A549 (cell line): ENCODE data around the gene LRRC8E.

Experiments
- CEBPB ChIP-seq, 2 experiments: fragments of >200 bp in 1 of 2; sonication (Bioruptor Twin) in 1 of 2; formaldehyde crosslinking in 1 of 2; IDR thresholded peaks; 2 replicates each; pipeline ENCODE4 v1.6.1; 2012 to 2016
- EP300 ChIP-seq, 2 experiments: fragments of >200 bp; sonication (Bioruptor Twin); formaldehyde crosslinking; IDR thresholded peaks; 2 replicates in 1 of 2; 3 replicates in 1 of 2; pipeline ENCODE4 v1.6.1; 2016 to 2017
- FOSL2 ChIP-seq, 2 experiments: fragments of 450-650 bp in 1 of 2; fragments of >200 bp in 1 of 2; sonication (Bioruptor Twin) in 1 of 2; formaldehyde crosslinking; IDR thresholded peaks; 2 replicates each; pipeline versions ENCODE4 v1.5.0 to v1.6.1; 2016 to 2020; ENCODE audit warnings: mild to moderate bottlenecking in 1 of 2, moderate library complexity in 1 of 2
- JUN ChIP-seq, 2 experiments: fragments of >200 bp; sonication (Bioruptor Twin); formaldehyde crosslinking; IDR thresholded peaks; 2 replicates in 1 of 2; 3 replicates in 1 of 2; pipeline ENCODE4 v1.6.1; 2016 to 2017
- KDM5A ChIP-seq: fragments of 200-600 bp; sonication (generic); IDR thresholded peaks from 2 replicates; pipeline ENCODE4 v1.6.1; 2016; ENCODE audit warnings: antibody characterized with exemption, mild to moderate bottlenecking
- MAFK ChIP-seq: fragments of 450-650 bp; IDR thresholded peaks from 2 replicates; pipeline ENCODE4 v1.6.1; 2014; ENCODE audit not compliant: partially characterized antibody
- MYC ChIP-seq: IDR thresholded peaks from 2 replicates; pipeline ENCODE4 v1.6.1; 2012; ENCODE audit warnings: mild to moderate bottlenecking, inconsistent platforms, low read length, improper control_type of control experiment, borderline replicate concordance
- NFE2L2 ChIP-seq: fragments of 150-350 bp; conservative IDR thresholded peaks from 2 replicates; pipeline ENCODE4 v1.6.1; 2014; ENCODE audit warnings: low read length
- PBX3 ChIP-seq: IDR thresholded peaks from 2 replicates; pipeline ENCODE4 v1.6.1; 2012
- POLR2A ChIP-seq: IDR thresholded peaks from 2 replicates; pipeline ENCODE4 v1.6.1; 2012; ENCODE audit warnings: mild to moderate bottlenecking, low read length
- TF ChIP-seq, protein P1 (sequence below): fragments of >200 bp; sonication (Bioruptor Twin); formaldehyde crosslinking; IDR thresholded peaks from 3 replicates; pipeline ENCODE4 v1.5.1; 2016
- TF ChIP-seq, protein P2 (sequence below): IDR thresholded peaks from 2 replicates; pipeline ENCODE4 v1.6.1; 2012

DNA sequence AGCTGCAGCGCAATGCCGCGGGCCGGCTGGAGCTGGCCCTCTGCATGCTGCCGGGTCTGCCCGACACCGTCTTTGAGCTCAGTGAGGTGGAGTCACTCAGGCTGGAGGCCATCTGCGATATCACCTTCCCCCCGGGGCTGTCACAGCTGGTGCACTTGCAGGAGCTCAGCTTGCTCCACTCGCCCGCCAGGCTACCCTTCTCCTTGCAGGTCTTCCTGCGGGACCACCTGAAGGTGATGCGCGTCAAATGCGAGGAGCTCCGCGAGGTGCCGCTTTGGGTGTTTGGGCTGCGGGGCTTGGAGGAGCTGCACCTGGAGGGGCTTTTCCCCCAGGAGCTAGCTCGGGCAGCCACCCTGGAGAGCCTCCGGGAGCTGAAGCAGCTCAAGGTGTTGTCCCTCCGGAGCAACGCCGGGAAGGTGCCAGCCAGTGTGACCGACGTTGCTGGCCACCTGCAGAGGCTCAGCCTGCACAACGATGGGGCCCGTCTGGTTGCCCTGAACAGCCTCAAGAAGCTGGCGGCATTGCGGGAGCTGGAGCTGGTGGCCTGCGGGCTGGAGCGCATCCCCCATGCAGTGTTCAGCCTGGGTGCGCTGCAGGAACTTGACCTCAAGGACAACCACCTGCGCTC lies 11.6 kb downstream of the LRRC8E start:
- no peak for TF ChIP-seq MAFK
- TF ChIP-seq, protein P1, sequence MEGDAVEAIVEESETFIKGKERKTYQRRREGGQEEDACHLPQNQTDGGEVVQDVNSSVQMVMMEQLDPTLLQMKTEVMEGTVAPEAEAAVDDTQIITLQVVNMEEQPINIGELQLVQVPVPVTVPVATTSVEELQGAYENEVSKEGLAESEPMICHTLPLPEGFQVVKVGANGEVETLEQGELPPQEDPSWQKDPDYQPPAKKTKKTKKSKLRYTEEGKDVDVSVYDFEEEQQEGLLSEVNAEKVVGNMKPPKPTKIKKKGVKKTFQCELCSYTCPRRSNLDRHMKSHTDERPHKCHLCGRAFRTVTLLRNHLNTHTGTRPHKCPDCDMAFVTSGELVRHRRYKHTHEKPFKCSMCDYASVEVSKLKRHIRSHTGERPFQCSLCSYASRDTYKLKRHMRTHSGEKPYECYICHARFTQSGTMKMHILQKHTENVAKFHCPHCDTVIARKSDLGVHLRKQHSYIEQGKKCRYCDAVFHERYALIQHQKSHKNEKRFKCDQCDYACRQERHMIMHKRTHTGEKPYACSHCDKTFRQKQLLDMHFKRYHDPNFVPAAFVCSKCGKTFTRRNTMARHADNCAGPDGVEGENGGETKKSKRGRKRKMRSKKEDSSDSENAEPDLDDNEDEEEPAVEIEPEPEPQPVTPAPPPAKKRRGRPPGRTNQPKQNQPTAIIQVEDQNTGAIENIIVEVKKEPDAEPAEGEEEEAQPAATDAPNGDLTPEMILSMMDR, result no peak
- TF ChIP-seq POLR2A, result no peak
- TF ChIP-seq, protein P2, sequence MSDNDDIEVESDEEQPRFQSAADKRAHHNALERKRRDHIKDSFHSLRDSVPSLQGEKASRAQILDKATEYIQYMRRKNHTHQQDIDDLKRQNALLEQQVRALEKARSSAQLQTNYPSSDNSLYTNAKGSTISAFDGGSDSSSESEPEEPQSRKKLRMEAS, result no peak
- TF ChIP-seq MYC, result no peak
- no peak for TF ChIP-seq JUN (IDR thresholded peaks at IDR 0.05)
- TF ChIP-seq EP300 (IDR thresholded peaks at IDR 0.05), result no peak
- no peak for TF ChIP-seq KDM5A
- TF ChIP-seq CEBPB (IDR thresholded peaks at IDR 0.05), result no peak
- no peak for TF ChIP-seq PBX3
- no peak for TF ChIP-seq NFE2L2
- TF ChIP-seq FOSL2 (IDR thresholded peaks at IDR 0.05), result no peak
- TF ChIP-seq FOSL2 (CRISPR knock-in tag; IDR thresholded peaks at IDR 0.05), result no peak
